ENCODE results near the gene PSME3.

- no peak for TF ChIP-seq JUNB (IDR thresholded peaks at IDR 0.05; ENCODE audit: unreplicated experiment)
- TF ChIP-seq POLR2AphosphoS5 (IDR thresholded peaks at IDR 0.05; ENCODE audit: low read depth): no peak
- TF ChIP-seq CTCF (conservative IDR thresholded peaks at IDR 0.05; ENCODE audit: low read depth in 2 of 2): no peak
- no peak for TF ChIP-seq CREB1 (CRISPR knock-in tag; IDR thresholded peaks at IDR 0.05; ENCODE audit: low read depth)
- no peak for TF ChIP-seq EZH2 (IDR thresholded peaks at IDR 0.05; ENCODE audit: low read depth, unreplicated experiment)
- no peak for TF ChIP-seq REST (IDR thresholded peaks at IDR 0.05; ENCODE audit: unreplicated experiment)
- TF ChIP-seq EZH2phosphoT487 (IDR thresholded peaks at IDR 0.05; ENCODE audit: unreplicated experiment): no peak
- TF ChIP-seq STAT1 (IDR thresholded peaks at IDR 0.05; ENCODE audit: unreplicated experiment): no peak
Measured at GRCh38 chr17:42818379-42818778, 14.8 kb upstream of the PSME3 start.

Measured in GM23338 (cell line).